NCI-H2227 (cell line): ENCODE measurements around the gene FAM234B.
"Not testable (repeated sequence)": the region's sequence is repeated elsewhere in the genome, so short reads cannot be mapped to it uniquely, and the experiment has no call there.

ENCODE experiments used
- DNase-seq: peaks from one replicate; lab custom pipeline; 2025; ENCODE audit not compliant: unreplicated experiment; lab: John Stamatoyannopoulos, UW

The FAM234B gene

DNA sequence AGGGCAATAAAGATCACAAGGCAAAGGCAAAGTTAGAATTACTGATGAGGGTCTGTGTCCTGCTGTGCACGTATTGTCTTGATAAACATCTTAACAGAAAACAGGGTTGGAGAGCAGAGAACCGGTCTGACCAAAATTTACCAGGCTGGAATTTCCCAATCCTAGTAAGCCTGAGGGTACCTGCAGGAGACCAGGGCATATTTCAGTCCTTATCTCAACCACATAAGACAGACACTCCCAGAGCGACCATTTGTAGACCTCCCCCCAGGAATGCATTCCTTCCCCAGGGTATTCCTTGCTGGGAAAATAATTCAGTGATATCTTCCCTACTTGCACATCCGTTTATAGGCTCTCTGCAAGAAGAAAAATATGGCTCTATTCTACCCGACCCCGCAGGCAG is 9.4 kb downstream of the FAM234B start:
- DNase-seq = not testable (repeated sequence)

DNA sequence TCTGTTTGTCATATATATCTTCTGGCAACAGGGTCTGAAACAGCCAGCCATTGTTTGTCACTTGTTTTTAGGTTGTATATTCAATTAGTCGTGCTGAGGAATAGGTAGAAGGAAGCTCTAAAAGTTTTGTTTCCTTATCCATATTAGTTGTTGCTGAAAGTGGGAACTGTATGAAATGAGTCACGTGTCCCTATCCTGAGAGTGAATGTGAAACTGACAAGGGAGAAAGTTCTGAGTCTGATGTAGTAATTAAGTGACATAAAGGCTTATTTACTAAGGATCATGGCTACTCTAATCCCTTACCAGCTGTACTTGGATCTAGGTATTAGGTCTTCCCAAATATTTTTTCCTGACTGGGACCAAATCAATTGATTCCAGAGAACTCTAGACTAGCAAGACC is 16.4 kb downstream of the FAM234B start:
- DNase-seq = no peak

DNA sequence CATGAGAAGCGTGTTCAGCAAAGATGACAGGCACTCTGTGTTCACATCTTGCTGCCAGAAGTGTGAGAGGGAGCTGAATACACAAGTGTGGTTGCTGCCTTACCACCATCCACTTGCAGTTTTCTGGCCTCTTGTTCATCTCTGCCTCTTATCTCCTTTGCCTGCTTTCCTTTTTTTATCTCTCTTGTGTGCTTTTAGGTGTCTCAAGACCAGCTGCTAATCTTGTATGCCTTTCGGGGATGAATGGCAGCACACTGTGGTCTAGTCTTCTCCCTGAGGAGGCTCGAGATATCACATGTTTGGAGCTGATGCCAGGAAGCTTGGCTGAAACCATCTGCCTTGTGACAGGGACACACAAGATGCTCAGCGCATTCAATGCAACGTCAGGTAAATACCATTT is 17.2 kb downstream of the FAM234B start:
- no peak for DNase-seq

DNA sequence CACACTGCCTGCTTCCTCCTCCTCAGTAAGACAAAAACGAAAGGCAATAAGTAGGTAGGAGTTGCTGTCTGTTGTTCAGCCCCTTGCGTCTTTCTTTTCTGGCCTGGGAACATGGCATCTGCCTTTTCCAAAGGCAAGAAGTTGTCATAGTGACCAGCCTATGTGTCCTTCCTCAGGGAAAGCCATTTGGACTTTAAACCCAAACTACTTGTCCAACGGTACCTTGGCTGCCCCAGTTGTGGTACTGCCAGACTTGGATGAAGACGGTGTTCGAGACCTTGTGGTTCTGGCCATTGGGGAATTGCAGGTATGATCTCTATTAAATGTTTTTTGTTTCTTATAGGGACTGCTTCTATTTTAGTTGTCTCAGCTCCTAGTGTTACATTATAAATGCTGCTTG is 18.5 kb downstream of the FAM234B start:
- no peak for DNase-seq

DNA sequence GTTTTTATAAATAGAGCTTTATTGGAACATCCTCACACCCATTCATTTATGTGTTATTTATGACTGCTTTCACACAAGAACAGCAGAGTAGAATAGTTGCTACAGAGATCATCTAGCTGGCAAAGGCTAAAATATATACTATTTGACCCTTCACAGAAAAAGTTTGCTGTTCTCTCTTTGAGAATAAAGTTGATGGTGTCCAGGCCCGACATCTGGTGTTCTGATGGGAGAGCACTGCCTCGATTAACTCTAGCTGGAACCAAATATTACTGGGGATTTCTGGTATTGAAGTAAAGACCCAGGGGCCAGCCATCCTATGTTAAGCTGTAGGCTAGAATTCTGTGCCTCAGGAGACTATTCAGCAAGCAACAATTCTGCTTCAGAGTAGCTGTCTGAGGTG is 21.8 kb downstream of the FAM234B start:
- DNase-seq = no peak

DNA sequence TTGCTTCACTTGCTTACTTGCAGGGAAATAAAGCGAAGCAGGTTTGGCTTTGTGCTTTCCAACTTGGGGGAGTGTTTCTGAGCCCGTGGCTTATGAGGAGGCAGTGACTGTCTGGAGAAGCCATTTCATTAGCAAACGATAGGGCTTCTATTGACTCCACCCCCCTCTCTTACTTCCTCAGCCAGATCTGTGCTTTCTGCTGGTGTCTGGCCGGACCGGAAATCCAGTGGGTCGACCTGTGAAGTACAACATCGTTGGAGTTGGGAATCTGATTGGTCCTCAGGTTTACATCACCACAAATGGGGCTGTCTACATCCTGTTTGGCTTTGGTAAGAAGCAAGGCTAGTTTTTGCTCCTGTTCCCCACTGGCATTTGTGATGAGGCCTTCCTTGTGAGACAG is 22.3 kb downstream of the FAM234B start:
- no peak for DNase-seq

DNA sequence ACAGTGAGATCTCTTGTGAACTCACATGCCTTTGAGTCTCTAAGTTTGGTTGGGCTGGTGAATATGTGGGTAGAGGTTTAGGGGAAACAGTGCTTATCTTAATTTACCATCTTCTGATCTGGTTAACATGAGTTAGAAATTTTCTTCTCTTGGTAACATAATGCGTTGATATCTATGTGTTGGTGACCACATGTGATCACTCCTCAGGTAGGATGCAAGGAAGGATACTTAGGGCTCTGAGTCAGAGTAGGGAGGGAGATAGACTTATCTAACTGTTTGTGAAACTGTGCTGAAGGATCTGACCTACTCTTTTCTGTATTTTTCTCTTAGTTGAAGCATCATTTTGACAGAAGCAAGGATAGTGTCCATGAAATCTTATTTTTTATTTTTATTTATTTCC is 23.1 kb downstream of the FAM234B start:
- DNase-seq = no peak

DNA sequence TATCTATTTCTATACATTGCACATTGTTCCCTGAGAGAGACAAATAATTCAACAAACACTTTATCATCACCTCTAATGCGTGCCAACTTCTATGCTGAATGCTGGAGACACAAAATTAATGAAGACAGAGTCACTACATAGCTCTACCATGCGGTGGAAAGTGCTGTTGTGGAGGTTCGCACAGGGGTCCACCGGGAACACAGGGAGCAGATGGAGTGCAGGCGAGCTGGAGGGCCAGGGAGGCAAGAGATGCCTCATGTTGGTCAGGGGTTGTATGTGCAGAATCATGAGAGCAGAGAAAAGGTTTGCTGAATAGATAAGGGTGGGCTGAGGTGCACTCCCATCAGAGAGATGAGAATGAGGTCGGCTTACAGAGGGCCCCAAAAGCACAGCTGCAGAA is 25.2 kb downstream of the FAM234B start:
- no peak for DNase-seq

DNA sequence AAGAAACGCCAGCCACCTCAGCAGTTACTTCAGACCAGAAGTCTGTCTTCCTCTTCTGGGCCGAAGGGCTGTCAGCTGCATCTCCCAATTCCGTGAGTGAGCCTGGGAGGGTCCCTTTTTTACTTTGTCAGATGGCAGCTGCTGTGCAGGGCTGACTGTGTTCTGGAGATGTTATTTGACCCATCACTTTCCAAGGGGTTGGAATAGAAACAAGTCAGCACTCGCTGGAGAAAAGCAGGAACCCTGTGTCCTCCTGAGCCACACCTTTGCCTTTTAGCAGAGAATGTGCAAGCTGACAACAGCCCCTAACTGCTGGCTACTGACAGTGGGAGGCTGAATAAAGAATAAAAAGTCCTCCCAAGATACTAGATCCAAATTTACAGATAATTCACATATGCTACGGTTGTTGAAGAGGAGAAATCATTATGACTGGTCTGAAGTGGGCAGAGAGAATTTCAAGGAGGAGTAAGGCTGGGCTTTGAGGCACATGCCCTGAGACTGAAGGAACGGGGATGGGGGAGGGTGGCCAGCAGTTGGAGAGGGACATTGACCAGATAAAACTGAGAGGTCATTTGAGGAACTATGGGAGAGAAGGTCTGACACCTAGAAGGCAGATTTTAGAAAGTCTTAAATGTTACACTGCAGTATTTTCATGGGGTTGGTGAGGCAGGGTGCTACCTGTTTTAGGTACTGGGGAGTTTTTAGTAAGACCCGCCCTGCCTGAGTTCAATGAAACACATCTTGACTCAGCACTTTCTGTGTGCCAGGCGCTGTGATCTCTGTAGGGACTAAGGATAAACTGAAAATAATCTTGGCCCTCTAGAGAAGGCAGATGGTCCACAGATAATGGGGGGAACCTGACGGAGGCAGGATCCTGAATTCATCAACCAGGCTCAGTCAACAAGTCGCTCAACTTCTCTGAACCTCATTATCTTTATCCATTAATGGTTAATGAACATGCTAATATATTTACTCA is 27.4 kb downstream of the FAM234B start:
- no peak for DNase-seq

DNA sequence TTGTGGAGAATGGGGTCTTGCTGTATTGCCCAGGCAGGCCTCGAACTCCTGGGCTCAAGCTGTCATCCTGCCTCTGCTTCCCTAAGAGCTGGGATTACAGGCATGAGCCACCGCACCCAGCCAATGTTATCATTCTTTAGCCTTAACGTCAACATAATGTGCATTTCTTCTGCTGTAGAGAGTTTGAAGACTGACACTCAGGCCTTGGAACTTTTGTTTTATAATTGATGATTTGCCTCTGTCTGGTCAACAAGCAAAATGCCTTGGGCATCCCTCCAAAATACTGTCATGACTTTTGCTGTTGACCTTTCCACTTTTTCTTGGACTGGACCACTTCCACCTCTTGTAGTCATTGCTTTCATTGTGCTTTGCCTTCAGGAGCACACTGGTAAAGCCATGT is 29.0 kb downstream of the FAM234B start:
- no peak for DNase-seq

DNA sequence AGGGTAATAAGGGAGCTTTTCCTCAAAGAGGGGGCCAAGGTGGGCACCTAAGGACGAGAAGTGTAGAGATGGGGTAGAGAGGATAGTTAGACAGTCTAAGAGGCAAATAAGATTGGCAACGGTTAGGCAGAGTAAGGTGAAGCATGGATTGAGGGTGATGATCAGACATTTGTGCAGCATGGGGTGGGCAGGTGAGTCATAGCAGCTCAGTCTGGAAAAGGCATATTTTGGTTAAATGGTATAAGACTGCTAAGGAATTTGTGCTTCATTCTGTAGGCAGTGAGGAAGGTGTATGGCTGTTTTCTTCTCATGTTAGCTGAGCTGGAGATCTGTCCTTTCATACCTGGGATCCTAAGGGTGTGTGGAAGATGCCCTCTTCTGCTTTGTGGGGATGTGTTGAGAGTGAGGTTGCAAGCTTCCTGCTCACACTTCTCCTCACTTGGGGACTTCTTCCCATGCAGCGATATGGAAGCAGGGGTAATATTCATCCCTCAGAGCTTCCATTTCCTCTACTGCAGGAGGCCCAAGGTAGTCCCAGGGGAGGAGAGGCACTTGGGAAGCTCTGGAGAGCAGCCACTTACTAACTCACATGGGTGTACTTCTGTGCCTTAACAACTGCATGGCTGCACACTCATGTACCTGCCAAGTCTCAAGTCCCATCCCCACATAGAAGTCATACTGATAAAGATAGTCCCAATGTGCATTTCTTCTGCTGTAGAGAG is 30.4 kb downstream of the FAM234B start:
- no peak for DNase-seq

DNA sequence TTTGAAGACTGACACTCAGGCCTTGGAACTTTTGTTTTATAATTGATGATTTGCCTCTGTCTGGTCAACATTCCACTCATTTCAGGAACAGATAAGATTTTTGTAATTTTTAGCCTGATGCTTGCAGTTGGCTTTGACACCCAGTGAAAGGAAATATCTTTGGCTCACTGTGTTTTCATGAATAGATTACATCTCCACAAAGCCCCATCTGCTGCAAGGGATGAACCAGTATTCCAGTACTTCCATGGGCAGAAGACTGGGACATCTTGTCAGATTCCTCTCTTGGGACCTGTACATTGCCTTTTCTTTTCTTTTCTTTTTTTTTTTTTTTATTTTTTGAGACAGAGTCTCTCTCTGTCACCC is 30.9 kb downstream of the FAM234B start:
- no peak for DNase-seq

DNA sequence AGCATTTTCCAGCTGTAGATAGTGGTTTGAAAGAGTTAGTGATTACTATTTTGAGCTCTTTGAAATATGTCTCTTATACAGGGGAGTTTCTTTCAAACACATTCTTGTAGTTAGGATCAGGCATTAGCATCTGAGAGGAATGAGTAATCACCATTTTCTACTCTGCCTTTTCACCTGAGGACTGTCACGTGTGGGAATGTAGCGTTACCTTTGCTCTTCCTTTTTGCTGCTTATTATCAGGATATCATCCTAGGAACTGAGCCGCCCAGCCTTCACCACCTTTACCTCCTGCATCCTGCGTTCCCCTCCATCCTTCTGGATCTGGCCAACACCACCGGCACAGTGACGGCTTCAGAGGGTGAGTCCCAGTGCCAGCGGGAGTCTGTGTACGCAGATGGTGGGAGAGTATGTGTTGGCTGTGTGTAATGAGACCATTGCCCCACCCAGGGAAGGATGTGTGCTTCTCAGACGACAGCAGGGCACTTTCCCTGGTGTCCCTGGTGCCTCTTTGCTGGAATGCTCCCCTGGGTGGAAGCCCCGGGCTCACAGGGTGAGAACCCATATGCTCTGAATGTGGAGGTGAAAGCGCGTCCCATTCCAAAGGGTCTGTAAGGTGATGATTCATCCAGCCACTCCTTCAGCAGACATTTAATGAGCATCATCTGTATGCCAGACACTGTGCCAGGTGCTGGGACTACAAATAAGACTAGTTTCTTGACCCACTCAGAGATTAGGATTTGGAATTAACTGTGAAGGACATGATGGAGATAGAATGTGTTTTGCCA is 31.8 kb downstream of the FAM234B start:
- no peak for DNase-seq

DNA sequence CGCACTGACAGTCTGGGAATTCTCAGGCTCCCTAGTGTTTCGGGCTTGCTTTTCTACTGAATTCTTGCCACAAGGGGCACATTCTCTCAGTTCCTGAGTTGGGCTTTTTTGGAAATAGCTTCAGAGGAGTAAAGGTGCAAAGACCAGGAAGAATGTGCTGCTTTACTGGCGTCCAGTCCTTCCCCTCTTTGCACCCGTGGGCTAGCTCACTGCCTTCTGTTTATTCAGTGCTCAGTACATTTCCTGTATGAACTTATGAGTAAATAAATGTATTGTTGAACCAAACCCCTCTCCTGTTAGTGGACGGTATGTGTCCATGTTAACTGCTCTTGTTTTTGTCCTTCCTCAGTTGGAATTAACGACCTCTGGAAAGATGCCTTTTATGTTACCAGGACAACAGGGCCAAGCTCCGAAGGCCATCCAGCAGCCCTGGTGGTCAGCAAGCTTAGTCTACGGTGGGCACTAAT is 35.3 kb downstream of the FAM234B start:
- DNase-seq = no peak

DNA sequence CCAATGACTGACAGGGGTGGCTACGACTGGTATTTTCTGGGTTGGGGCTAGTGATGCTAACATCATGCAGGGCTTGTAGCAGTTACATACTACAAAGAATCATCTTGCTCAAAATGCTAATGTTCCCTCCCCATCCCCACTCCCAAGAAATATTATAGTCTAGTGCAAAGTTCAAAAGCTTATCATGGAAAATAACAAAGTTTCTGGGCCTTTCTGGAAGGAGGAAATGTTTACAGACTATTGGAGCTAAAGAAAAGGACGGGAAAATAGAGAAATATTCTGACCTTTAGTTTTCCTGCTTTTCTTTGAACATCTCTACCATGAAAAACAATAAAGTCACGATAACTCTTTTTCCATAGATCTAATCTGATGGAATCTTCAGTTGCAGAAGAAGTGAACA is 36.1 kb downstream of the FAM234B start:
- no peak for DNase-seq

DNA sequence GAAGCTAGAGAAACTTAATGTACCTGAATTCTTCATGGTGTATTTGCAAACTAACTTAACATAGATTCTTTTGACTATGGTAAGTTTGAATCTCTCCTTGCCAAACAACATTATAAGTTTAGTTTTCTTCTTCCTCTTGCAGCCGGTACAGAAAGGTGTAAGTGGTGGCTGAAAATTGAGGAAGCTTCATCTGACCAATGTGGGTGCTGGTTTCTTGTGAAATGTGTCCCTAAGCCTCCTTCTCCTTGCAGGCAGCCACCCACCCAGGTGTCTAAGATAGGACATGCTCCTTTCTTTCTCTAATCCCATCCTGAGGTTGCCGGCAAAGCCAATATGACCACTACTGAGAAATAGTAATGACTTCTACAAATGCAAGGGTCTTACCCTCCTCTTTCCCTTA is 38.7 kb downstream of the FAM234B start:
- DNase-seq = no peak

DNA sequence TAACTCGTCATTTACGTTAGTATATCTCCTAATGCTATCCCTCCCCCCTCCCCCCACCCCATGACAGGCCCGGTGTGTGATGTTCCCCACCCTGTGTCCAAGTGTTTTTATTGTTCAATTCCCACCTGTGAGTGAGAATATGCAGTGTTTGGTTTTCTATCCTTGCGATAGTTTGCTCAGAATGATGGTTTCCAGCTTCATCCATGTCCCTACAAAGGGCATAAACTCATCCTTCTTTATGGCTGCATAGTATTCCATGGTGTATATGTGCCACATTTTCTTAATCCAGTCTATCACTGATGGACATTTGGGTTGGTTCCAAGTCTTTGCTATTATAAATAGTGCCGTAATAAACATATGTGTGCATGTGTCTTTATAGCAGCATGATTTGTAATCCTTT is 39.5 kb downstream of the FAM234B start:
- DNase-seq = not testable (repeated sequence)

DNA sequence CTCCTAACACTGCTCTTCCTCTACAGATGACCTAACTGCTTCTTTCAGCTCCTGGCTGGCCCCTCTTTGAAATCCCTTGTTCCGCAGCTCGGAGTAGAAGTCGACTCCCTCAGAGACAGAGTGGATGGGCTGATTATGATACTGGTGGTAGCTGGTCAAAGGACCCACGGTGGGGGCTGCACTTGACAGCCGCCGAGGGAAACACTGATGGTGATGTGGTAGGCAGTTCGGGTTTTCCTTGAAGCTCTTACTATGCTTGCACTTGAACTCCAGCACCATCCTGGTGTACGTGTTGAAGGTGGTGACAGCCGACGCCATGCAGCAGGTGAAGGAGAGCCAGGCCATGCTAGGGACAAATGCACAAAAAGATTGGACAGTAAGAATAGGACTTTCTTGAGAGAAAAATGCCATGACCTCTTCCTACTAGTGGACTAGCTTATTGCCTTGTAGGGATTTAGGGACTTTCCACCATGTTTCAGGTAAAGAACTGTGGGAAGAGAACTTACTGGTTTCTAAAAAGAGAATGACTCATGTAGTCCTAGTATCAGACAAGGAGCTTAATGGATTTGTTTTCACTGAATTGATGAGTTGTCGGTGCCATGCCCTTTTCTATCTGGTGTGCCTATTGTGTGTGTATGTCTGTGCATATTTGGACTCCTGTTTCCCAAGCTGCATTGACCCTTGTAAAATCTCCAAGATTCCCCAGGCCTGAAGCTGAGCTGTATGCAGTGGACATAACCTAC is 40.9 kb downstream of the FAM234B start:
- no peak for DNase-seq

DNA sequence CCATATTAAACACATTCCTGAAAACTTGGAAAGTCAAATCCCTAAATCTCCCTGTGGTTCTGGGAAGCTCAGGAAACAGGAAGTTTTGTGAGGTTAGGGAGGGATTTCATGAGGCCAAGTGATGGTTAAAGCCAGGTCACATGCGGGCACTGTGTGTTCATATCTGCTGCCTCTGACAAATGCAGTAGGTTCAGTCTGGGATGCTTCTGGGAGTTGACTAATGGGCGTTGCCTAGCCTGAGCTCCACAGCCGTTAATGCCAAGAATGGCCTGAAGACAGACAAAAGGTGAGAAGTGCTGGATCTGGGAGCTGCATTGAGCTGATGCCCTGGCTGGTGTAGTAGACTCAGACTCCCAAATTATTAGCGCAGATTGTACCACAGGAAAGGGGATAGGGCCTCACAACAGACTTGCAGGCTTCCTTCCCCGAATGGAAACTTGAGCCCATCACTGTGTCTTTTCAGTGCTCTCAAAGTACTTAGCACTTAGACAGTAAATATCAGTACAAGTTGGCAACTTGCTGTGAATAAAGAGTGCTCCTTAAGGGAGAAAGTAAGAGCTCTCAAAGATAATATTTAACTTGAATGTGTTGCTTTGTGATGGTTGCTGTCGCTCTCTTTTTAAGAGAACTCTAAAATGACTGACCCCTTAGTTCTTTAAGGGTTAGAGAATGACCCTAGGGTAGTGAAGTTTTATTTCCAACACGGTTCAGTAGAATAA is 41.9 kb downstream of the FAM234B start:
- DNase-seq = no peak

DNA sequence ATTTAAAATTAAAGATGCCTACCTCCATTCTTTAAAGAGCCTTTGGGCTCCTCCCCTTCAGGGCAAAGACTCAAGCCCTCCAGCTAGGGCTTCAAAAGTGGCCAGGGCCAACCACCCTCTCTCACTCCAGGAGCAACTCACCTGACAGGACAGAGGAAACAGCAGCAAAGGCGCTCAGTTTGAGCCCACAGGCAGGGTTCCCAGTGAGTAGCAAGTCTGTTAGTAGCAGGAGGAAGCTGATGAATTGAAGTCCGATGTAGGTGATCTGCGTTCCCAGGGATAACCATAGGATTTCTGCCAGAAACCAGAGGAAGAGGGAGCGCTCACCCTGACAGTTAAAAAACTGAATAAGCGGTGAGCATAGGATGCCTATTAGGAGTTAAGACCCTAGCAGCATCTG is 43.6 kb downstream of the FAM234B start:
- no peak for DNase-seq
